ENCODE results near the gene TSPYL1.
"Not testable (repeated sequence)": the region's sequence is repeated elsewhere in the genome, so short reads cannot be mapped to it uniquely, and the experiment has no call there.

TSPYL1 gene

GRCh38 chr6:116279232-116280160 is at the start of gene TSPYL1:
Gene TSPYL1, minus strand, starts transcription at chr6:116279930. Its CDS starts 100 bp downstream, at chr6:116279830.
- TF ChIP-seq ZNF274 (IDR thresholded peaks at IDR 0.05; ENCODE audit: low read depth, low read length): no peak
- TF ChIP-seq SUZ12 (IDR thresholded peaks at IDR 0.05; ENCODE audit: extremely low read depth, insufficient read depth, insufficient read length): no peak
- no peak for TF ChIP-seq YY1 (IDR thresholded peaks at IDR 0.05; ENCODE audit: insufficient read depth, insufficient read length)
- peak; percentile 77 for DNase-seq (ENCODE audit: low read depth, low spot score)
- Histone ChIP-seq H3K4me1 (ENCODE audit: insufficient read depth, insufficient read length) (no peaks in the 10 kb centered on the region), H3K36me3 (ENCODE audit: insufficient read depth, insufficient read length, low read length) (peaks cover 17% of the 10 kb centered on the region), H3K9me3 (ENCODE audit: insufficient read depth, low read length) (no peaks in the 10 kb centered on the region), H3K27me3 (ENCODE audit: insufficient read depth, insufficient read length) (no peaks in the 10 kb centered on the region), H3K4me3 (ENCODE audit: insufficient read length, low read depth) (peak within 1 kb of the TSS; percentile 90), H3K9ac (ENCODE audit: insufficient read length, low read depth) (peak within 1 kb of the TSS; percentile 94)

GRCh38 chr6:116329156-116329555 is 49.4 kb upstream of the TSPYL1 start:
- TF ChIP-seq YY1 (IDR thresholded peaks at IDR 0.05; ENCODE audit: insufficient read depth, insufficient read length) (no peak), SUZ12 (IDR thresholded peaks at IDR 0.05; ENCODE audit: extremely low read depth, insufficient read depth, insufficient read length) (no peak), ZNF274 (IDR thresholded peaks at IDR 0.05; ENCODE audit: low read depth, low read length) (no peak)
- Histone ChIP-seq H3K27me3 (ENCODE audit: insufficient read depth, insufficient read length) (no peaks in the 10 kb centered on the region), H3K9me3 (ENCODE audit: insufficient read depth, low read length) (peaks cover 5% of the 10 kb centered on the region; the same call in 1 of the 2 replicates), H3K4me3 (ENCODE audit: insufficient read length, low read depth) (no peak overlapping the region), H3K9ac (ENCODE audit: insufficient read length, low read depth) (no peak overlapping the region), H3K4me1 (ENCODE audit: insufficient read depth, insufficient read length) (no peaks in the 10 kb centered on the region), H3K36me3 (ENCODE audit: insufficient read depth, insufficient read length, low read length) (no peaks in the 10 kb centered on the region)
- DNase-seq (ENCODE audit: low read depth, low spot score): no peak

- H3K4me1 ChIP-seq (ENCODE audit: insufficient read depth, insufficient read length): no peaks in the 10 kb centered on the region
- no peak for DNase-seq (ENCODE audit: low read depth, low spot score)
- H3K36me3 ChIP-seq (ENCODE audit: insufficient read depth, insufficient read length, low read length): no peaks in the 10 kb centered on the region
- peaks cover 5% of the 10 kb centered on the region; the same call in 1 of the 2 replicates for H3K9me3 ChIP-seq (ENCODE audit: insufficient read depth, low read length)
- no peak overlapping the region for H3K4me3 ChIP-seq (ENCODE audit: insufficient read length, low read depth)
- TF ChIP-seq YY1 (IDR thresholded peaks at IDR 0.05; ENCODE audit: insufficient read depth, insufficient read length): no peak
- TF ChIP-seq SUZ12 (IDR thresholded peaks at IDR 0.05; ENCODE audit: extremely low read depth, insufficient read depth, insufficient read length): no peak
- no peak for TF ChIP-seq ZNF274 (IDR thresholded peaks at IDR 0.05; ENCODE audit: low read depth, low read length)
- no peak overlapping the region for H3K9ac ChIP-seq (ENCODE audit: insufficient read length, low read depth)
- no peaks in the 10 kb centered on the region for H3K27me3 ChIP-seq (ENCODE audit: insufficient read depth, insufficient read length)
These were observed 48.8 kb upstream of the TSPYL1 start for GRCh38 chr6:116328528-116328903.

- no peaks in the 10 kb centered on the region for H3K4me1 ChIP-seq (ENCODE audit: insufficient read depth, insufficient read length)
These were observed 48.2 kb upstream of the TSPYL1 start for GRCh38 chr6:116327803-116328527.

GRCh38 chr6:116326996-116327395 is 47.3 kb upstream of the TSPYL1 start:
- no peaks in the 10 kb centered on the region for H3K27me3 ChIP-seq (ENCODE audit: insufficient read depth, insufficient read length)
- no peaks in the 10 kb centered on the region for H3K36me3 ChIP-seq (ENCODE audit: insufficient read depth, insufficient read length, low read length)
- DNase-seq (ENCODE audit: low read depth, low spot score): no peak
- H3K9me3 ChIP-seq (ENCODE audit: insufficient read depth, low read length): no peaks in the 10 kb centered on the region
- H3K4me1 ChIP-seq (ENCODE audit: insufficient read depth, insufficient read length): no peaks in the 10 kb centered on the region
- H3K9ac ChIP-seq (ENCODE audit: insufficient read length, low read depth): no peak overlapping the region
- TF ChIP-seq YY1 (IDR thresholded peaks at IDR 0.05; ENCODE audit: insufficient read depth, insufficient read length): no peak
- TF ChIP-seq ZNF274 (IDR thresholded peaks at IDR 0.05; ENCODE audit: low read depth, low read length): no peak
- TF ChIP-seq SUZ12 (IDR thresholded peaks at IDR 0.05; ENCODE audit: extremely low read depth, insufficient read depth, insufficient read length): no peak
- no peak overlapping the region for H3K4me3 ChIP-seq (ENCODE audit: insufficient read length, low read depth)

More at GRCh38 chr6:116327803-116328527, 48.2 kb upstream of the TSPYL1 start:
- H3K36me3 ChIP-seq (ENCODE audit: insufficient read depth, insufficient read length, low read length): no peaks in the 10 kb centered on the region
- H3K9ac ChIP-seq (ENCODE audit: insufficient read length, low read depth): no peak overlapping the region
- peak; percentile 33 for DNase-seq (ENCODE audit: low read depth, low spot score)
- no peak overlapping the region for H3K4me3 ChIP-seq (ENCODE audit: insufficient read length, low read depth)
- H3K9me3 ChIP-seq (ENCODE audit: insufficient read depth, low read length): peaks cover 3% of the 10 kb centered on the region; the same call in 1 of the 2 replicates
- H3K27me3 ChIP-seq (ENCODE audit: insufficient read depth, insufficient read length): no peaks in the 10 kb centered on the region
- no peak for TF ChIP-seq YY1 (IDR thresholded peaks at IDR 0.05; ENCODE audit: insufficient read depth, insufficient read length)

- no peak for DNase-seq (ENCODE audit: low read depth, low spot score)
- TF ChIP-seq ZNF274 (IDR thresholded peaks at IDR 0.05; ENCODE audit: low read depth, low read length) (no peak), SUZ12 (IDR thresholded peaks at IDR 0.05; ENCODE audit: extremely low read depth, insufficient read depth, insufficient read length) (no peak), YY1 (IDR thresholded peaks at IDR 0.05; ENCODE audit: insufficient read depth, insufficient read length) (no peak)
- Histone ChIP-seq H3K4me3 (ENCODE audit: insufficient read length, low read depth) (no peak overlapping the region), H3K27me3 (ENCODE audit: insufficient read depth, insufficient read length) (no peaks in the 10 kb centered on the region), H3K4me1 (ENCODE audit: insufficient read depth, insufficient read length) (no peaks in the 10 kb centered on the region), H3K9ac (ENCODE audit: insufficient read length, low read depth) (no peak overlapping the region), H3K36me3 (ENCODE audit: insufficient read depth, insufficient read length, low read length) (no peaks in the 10 kb centered on the region), H3K9me3 (ENCODE audit: insufficient read depth, low read length) (no peaks in the 10 kb centered on the region)
These were observed 46.5 kb upstream of the TSPYL1 start for GRCh38 chr6:116326181-116326671.

- H3K36me3 ChIP-seq (ENCODE audit: insufficient read depth, insufficient read length, low read length); H3K4me1 ChIP-seq (ENCODE audit: insufficient read depth, insufficient read length); DNase-seq (ENCODE audit: low read depth, low spot score); H3K9me3 ChIP-seq (ENCODE audit: insufficient read depth, low read length); H3K4me3 ChIP-seq (ENCODE audit: insufficient read length, low read depth); H3K9ac ChIP-seq (ENCODE audit: insufficient read length, low read depth); H3K27me3 ChIP-seq (ENCODE audit: insufficient read depth, insufficient read length): not testable (repeated sequence)
These were observed 46.0 kb upstream of the TSPYL1 start for GRCh38 chr6:116325634-116326132.

Data from NT2/D1 (cell line).